GM12875 (cell line): Measurements from ENCODE around the gene EIF2S2.

ENCODE experiments used
- H3K4me3 ChIP-seq: one replicate; pipeline ENCODE4 v1.5.1; 2011; ENCODE audit warnings: low read depth, low read length, control low read depth
- CTCF ChIP-seq: IDR thresholded peaks from 2 replicates; pipeline ENCODE4 v1.5.1; 2011; ENCODE audit warnings: low read depth, mild to moderate bottlenecking, control low read depth, inconsistent platforms, low read length, moderate library complexity, borderline replicate concordance; ENCODE audit not compliant: insufficient read depth

Gene EIF2S2

GRCh38 chr20:34085544-34086040, 26.5 kb downstream of the EIF2S2 start:
- no peak overlapping the region for H3K4me3 ChIP-seq
- no peak for TF ChIP-seq CTCF

GRCh38 chr20:34084227-34084923, 27.7 kb downstream of the EIF2S2 start:
- no peak for TF ChIP-seq CTCF

GRCh38 chr20:34083781-34084180, 28.3 kb downstream of the EIF2S2 start:
- no peak for TF ChIP-seq CTCF
- H3K4me3 ChIP-seq = no peak overlapping the region

More at GRCh38 chr20:34084227-34084923, 27.7 kb downstream of the EIF2S2 start:
- no peak overlapping the region for H3K4me3 ChIP-seq

GRCh38 chr20:34083137-34083536, 28.9 kb downstream of the EIF2S2 start:
- no peak overlapping the region for H3K4me3 ChIP-seq
- no peak for TF ChIP-seq CTCF

GRCh38 chr20:34082232-34082887, 29.7 kb downstream of the EIF2S2 start:
- no peak for TF ChIP-seq CTCF
- H3K4me3 ChIP-seq = no peak overlapping the region

- TF ChIP-seq CTCF = no peak
- no peak overlapping the region for H3K4me3 ChIP-seq
Measured at GRCh38 chr20:34079818-34080217, 32.2 kb downstream of the EIF2S2 start.

- no peak overlapping the region for H3K4me3 ChIP-seq
- no peak for TF ChIP-seq CTCF
Measured at GRCh38 chr20:34078540-34078939, 33.5 kb downstream of the EIF2S2 start.
